OCI-LY3 (cell line): Measurements from ENCODE around the gene RGL1.

Experiments
- CTCF ChIP-seq: fragments of 200-600, 300-600 bp; sonication (generic); IDR thresholded peaks from 2 replicates; pipeline ENCODE4 v1.5.1; 2014; ENCODE audit warnings: antibody characterized with exemption, low read length, low read depth
- EZH2phosphoT487 ChIP-seq: fragments of 200-600 bp; shearing (Covaris generic); IDR thresholded peaks from 2 replicates; pipeline ENCODE4 v1.6.1; 2018; ENCODE audit warnings: antibody characterized with exemption, mixed run types, low read depth

GRCh38 chr1:183800449-183800848, 4.5 kb upstream of the RGL1 start:
- TF ChIP-seq CTCF: no peak
- no peak for TF ChIP-seq EZH2phosphoT487
